Large intestine (tissue), 3 donors: ENCODE data around the gene AGXT. TPM values are rescaled to one million over a fixed set of nuclear protein-coding genes. Genes with fewer than 3 reads are reported as not detected.

Experiments
- DNase-seq, 2 donors: peaks; one replicate each; pipeline versions ENCODE4 v3.0.0 to v3.0.0-alpha.2; 2013
- H3K27ac ChIP-seq: one replicate; pipeline ENCODE4 v1.5.1; 2013; ENCODE audit warnings: low read length
- H3K27me3 ChIP-seq: 2 replicates; pipeline ENCODE4 v1.6.1; 2013; ENCODE audit warnings: low read length; ENCODE audit not compliant: control insufficient read depth, insufficient read depth
- H3K36me3 ChIP-seq: 2 replicates; pipeline ENCODE4 v1.6.1; 2013; ENCODE audit warnings: low read length; ENCODE audit not compliant: control insufficient read depth, insufficient read depth
- H3K4me1 ChIP-seq: one replicate; pipeline ENCODE4 v1.6.1; 2013; ENCODE audit warnings: low read length; ENCODE audit not compliant: control insufficient read depth, insufficient read depth
- H3K4me3 ChIP-seq: one replicate; pipeline ENCODE4 v1.5.1; 2013; ENCODE audit warnings: low read length
- H3K9me3 ChIP-seq: one replicate; pipeline ENCODE4 v1.6.1; 2013; ENCODE audit warnings: mild to moderate bottlenecking, low read depth, low read length, moderate library complexity; ENCODE audit not compliant: control insufficient read depth
- WGBS: methylation state at CpG from one replicate; pipeline ENCODE4 v1.1.5; 2013; ENCODE audit warnings: low lambda C conversion rate; ENCODE audit not compliant: insufficient coverage; 5-methylcytosine and 5-hydroxymethylcytosine counted together
- polyA plus RNA-seq: library from polyadenylated mRNA; unstranded; fragments of 120-200 nt; gene quantifications from one replicate; pipeline ENCODE4 v1.2.1, GENCODE V29; 2013

The AGXT gene
- polyA plus RNA-seq, 1 donor, result 0.66 TPM

DNA sequence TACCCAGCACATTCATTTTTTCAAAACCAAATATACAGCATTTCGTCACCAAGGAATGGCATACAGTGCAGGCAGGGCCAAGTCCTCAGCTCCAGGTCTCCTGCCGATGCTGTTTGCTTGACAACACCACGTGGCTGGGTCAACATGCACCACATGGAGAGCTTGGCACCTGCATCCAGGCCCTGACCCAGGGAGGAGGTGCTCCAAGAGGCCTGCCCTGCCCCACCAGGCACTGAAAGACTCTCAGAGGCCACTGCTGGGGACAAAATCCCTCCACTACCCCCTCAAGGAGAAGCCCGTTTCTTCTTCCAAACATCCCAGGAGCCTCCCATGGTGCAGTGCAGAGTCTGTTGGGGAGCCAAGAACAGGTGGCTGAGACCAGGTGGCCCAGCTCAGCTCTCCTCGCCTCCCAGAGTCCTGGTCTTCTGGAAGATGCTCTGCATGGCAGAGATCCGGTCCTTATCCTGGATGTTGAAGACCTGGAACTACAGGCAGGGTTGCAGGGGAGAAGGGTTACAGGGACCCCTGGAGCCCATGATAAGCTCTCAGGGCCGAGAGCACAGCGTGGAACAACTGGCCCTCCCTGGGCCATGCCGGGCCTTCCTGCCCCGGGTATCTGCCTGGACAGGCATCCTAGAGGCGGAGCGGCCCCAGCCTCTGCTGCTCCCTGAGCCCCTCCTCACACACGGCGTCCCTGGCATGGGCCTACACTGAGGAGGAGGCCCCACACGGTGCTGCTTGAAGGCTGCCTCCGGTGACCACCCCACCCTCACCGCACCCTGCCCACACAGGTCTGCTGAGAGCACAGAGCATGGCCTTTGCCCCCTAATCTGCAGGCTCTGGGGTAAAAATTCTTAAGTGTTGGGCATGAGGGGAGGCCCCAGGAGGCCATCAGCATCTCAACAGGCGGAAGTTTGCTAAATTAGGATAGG is 18.3 kb downstream of the AGXT start:
- Histone ChIP-seq H3K36me3 (no peaks in the 10 kb centered on the region), H3K27me3 (no peaks in the 10 kb centered on the region), H3K9me3 (no peaks in the 10 kb centered on the region), H3K4me3 (no peak overlapping the region), H3K4me1 (peaks cover 34% of the 10 kb centered on the region), H3K27ac (peak overlapping the region; percentile 63)
- no CpG with 5 or more reads among the region's 18 CpGs for WGBS
- peak in 1 of 2 donors; percentile 80 for DNase-seq

DNA sequence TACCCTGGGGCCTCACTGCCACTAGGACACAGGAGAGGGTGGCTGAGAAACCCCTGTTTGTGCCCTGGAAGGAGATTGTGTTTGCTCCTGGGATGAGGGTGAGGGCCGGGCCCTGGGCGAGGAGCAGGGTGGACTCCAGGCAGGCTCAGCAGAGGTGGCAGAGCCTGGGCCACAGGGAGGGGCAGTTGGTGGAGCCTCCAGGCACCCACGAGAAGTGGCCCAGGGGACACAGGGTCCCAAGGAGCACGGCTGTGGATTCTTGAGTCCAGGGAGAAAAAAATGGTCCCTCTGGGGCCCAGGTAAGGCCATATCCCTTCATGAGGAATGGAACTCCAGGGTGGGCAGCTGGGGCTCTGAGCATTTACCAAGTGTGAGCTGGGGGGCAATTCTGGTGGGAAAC is 19.0 kb downstream of the AGXT start:
- Histone ChIP-seq H3K36me3 (no peaks in the 10 kb centered on the region), H3K27ac (peak overlapping the region; percentile 63), H3K9me3 (no peaks in the 10 kb centered on the region), H3K27me3 (no peaks in the 10 kb centered on the region), H3K4me3 (no peak overlapping the region), H3K4me1 (peaks cover 38% of the 10 kb centered on the region)
- no peak for DNase-seq
- WGBS, result no CpG with 5 or more reads among the region's 4 CpGs

DNA sequence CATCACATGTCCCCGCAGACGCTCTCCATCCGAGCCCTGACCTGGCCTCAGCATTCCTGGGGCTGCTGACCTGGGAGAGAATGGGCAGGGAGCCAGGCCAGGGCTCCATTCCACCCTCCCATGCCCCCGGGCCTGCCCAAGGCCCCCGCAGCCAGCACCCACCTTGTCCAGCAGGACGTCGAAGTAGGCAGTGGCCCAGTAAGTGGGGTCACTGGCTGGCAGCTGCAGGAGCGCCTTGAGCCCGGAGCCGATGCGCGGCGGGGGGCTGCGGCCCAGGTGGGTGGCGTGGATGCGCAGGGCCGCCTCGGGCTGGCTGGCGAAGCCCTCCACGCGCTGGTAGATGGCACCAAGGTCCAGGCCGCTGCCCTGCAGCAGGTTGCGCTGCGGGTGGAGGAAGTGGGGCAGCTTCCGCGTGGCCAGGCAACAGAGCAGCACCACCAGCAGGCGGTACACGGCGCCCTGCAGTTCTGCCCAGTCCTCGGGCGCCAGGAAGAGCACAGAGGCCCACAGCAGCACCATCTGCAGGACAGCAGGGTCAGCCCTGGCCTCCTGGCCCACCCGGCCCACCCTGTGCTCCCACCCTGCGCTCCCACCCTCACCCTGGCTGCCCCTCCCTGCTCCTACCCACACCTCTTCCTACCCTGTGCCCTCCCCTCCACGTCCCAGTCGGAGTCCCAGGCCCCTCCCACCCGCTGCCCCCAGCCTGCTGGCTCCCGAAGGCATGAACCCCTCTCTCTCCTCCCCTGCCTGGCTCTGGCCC is 19.7 kb downstream of the AGXT start:
- no peak for DNase-seq
- Histone ChIP-seq H3K4me3 (no peak overlapping the region), H3K27me3 (no peaks in the 10 kb centered on the region), H3K36me3 (no peaks in the 10 kb centered on the region), H3K9me3 (no peaks in the 10 kb centered on the region), H3K4me1 (peaks cover 44% of the 10 kb centered on the region), H3K27ac (no peak overlapping the region)
- no CpG with 5 or more reads among the region's 37 CpGs for WGBS

DNA sequence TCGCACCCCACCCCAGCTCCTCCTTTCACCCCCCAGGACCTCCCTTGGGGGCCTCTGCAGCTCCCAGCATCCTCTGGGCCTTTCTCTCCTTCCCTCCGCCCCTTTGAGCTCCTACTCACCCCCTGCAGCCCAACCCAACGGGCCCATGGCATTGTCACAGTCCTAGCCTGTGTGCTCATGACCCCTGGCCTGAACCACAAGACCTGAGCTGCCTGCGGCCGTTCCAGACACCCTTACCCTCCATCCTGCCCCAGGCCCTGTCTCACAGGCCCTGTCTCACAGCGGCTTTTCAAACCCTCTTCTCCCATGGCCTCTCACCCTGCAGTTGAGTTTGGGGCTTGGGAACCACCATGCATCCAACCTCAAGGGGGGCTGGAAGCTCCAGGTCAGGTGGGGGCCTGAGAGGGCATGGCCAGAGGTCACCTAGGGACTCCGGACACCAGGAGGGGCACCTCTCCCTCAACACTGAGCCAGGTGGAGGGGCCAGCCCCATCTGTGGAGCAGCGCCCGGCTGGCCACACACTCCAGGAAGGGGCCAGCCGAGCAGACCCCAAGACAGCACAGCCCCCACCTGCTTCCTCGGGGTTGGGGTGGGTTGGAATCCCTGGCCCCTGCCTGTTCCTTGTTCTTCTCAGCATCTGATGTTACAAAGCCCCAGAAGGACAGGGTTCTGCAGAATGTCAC is 20.4 kb downstream of the AGXT start:
- no CpG with 5 or more reads among the region's 11 CpGs for WGBS
- DNase-seq, result no peak
- Histone ChIP-seq H3K27me3 (no peaks in the 10 kb centered on the region), H3K4me1 (peaks cover 51% of the 10 kb centered on the region), H3K4me3 (no peak overlapping the region), H3K36me3 (no peaks in the 10 kb centered on the region), H3K9me3 (no peaks in the 10 kb centered on the region), H3K27ac (no peak overlapping the region)

DNA sequence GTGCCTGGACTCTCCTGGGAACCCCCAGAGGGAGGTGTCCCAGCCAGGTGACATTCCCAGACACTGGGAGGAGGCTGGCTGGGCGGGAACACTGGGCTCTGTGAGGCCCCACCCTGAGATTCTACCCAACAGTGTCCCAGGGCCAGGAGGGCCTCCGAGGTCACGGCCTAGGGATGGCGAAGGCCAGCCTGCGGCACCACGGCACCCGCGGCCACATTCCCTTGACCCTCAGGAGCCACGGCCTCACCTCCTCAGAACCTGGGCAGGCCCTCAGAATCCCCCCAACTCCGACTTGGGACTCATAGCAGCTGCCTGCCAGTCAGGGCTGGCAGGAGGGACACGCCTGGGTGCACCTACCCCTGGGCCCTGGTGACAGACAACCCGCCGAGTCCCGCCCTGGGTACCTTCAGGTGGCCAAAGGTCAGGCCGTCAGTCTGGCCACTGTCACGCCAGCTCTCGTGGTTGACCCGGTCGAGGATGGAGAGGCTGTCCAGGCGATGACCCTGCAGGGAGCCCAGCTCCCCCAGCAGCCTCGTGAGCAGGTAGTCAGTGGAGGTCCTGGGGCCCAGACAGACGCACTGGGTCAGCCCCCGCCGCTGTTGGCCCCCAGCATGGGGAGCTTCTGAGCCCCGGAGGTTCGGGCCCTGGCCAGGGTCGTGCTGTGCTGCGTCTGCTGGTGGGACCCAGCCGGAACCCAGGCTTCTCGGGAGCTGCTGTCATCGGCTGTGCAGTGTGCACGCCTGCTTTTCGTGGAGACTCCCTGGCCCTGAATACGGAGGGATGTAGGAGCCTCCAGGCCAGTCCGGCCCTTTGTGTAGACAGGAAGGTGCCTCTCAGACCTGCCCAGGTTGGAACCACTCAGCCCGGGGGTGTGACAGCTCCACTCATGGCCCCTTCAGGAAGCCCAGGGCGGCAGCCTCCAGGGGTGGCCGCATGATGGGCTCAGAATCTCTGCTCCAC is 21.3 kb downstream of the AGXT start:
- no peak overlapping the region for H3K27ac ChIP-seq
- H3K9me3 ChIP-seq, result no peaks in the 10 kb centered on the region
- no peaks in the 10 kb centered on the region for H3K36me3 ChIP-seq
- no CpG with 5 or more reads among the region's 38 CpGs for WGBS
- H3K27me3 ChIP-seq, result no peaks in the 10 kb centered on the region
- no peak overlapping the region for H3K4me3 ChIP-seq
- peak in 1 of 2 donors; percentile 81 for DNase-seq
- peaks cover 55% of the 10 kb centered on the region for H3K4me1 ChIP-seq

DNA sequence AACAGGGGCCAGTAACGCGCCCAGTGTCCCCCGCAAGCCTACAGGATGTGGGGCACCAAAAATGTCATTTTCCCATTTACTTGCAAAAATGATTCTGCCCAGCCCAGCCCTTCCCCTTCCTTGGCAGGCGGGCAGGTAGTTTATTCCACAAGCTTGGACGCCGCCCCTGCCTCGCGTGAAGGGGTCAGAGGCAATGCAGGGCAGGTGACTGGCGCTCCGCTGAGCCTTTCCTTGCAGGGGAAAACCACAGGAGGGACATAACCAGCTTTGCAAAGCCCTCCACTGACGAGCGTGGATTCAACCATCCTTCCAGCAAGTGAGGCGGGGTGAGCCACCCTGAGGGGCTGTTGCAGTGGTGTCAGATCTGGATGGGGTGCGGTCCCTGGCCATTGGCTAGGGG is 22.1 kb downstream of the AGXT start:
- no peaks in the 10 kb centered on the region for H3K36me3 ChIP-seq

DNA sequence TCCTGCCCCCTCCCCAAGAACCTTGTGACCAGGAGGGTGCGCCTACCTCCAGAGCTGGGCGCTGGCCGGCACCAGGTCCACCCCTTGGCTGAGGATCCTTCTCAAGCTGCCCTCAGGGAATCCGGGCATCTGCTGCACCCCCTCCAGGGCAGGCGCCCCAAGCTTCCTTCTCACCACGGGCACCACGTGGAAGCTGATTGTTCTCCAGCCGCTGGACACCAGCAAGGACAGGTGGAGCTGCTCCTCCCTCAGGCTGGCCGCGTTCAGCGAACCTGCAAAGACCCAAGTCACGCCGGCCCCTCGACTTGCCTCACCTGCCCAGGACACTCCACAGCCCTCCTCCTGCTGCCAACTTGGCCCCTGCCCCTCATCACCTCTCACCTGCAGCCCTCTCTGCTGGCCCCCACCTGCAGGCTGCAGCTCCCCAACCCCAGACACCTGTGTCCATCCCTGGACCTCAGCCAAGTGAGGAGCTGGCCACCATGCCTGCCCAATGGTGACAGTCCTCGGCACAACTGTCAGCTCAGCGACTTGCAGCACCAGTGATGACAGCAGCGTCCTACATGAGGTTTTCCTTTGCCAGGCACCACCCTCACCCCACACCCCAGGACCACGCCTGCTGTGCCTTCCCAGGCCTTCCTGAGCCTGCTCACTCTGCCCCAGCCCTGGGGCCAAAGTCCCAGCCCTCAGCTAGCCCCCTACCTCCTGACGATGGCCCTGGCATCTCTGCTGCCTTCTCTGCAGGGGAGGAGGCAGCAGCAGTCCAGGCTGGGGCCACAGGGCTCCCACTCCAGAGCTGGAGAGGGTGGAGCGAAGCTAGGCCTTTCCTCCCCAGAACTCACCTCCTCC is 23.1 kb downstream of the AGXT start:
- no peaks in the 10 kb centered on the region for H3K27me3 ChIP-seq
- DNase-seq, result no peak
- WGBS, result no CpG with 5 or more reads among the region's 20 CpGs
- H3K27ac ChIP-seq, result no peak overlapping the region
- H3K9me3 ChIP-seq, result no peaks in the 10 kb centered on the region
- H3K4me1 ChIP-seq, result peaks cover 67% of the 10 kb centered on the region
- H3K4me3 ChIP-seq, result no peak overlapping the region
- H3K36me3 ChIP-seq, result no peaks in the 10 kb centered on the region

More for the DNA sequence above, 22.1 kb downstream of the AGXT start:
- DNase-seq, result no peak
- H3K9me3 ChIP-seq, result no peaks in the 10 kb centered on the region
- no peaks in the 10 kb centered on the region for H3K27me3 ChIP-seq
- H3K4me3 ChIP-seq, result no peak overlapping the region
- H3K4me1 ChIP-seq, result peaks cover 63% of the 10 kb centered on the region
- WGBS, result no CpG with 5 or more reads among the region's 14 CpGs
- H3K27ac ChIP-seq, result no peak overlapping the region

DNA sequence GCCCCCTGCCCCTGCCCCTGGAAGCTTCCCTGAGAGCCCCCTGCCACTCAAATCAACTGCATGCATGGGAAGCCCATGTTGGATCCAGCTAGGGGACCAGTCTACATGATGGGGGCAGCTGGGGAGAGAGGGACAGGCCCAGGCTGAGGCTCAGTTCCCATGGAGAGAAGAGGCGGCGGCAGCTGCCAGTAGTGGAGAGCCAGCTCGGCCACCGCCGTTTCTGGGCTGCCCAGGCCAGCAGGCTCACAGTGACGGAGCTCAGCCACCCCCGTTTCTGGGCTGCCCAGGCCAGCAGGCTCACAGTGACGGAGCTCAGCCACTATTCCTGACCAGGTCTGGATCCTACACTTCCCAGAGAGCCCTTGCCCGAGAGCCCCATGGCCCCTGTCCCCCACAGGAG is 23.7 kb downstream of the AGXT start:
- Histone ChIP-seq H3K9me3 (no peaks in the 10 kb centered on the region), H3K4me1 (peaks cover 67% of the 10 kb centered on the region), H3K27ac (no peak overlapping the region), H3K27me3 (no peaks in the 10 kb centered on the region), H3K4me3 (no peak overlapping the region), H3K36me3 (no peaks in the 10 kb centered on the region)
- no peak for DNase-seq
- no CpG with 5 or more reads among the region's 9 CpGs for WGBS

DNA sequence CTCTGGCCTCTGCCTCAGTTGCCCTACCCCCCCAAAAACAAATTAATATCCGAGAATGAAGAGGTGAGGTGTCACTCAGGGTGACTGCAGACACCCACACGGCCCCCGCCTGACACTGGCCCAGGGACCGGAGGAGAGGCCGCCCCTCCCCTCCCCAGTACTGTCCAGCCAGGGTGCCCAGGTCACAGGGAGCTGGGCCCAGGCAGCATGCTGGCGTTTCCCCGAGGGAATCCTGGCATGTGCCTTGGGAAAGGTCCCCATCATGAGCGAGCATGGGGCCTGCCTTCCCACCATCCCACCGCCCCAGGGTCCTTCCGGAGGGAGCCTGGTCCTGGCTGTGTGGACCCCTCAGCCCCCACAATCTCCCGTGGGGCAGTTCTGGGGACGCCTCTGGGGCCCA is 24.3 kb downstream of the AGXT start:
- Histone ChIP-seq H3K36me3 (no peaks in the 10 kb centered on the region), H3K27ac (no peak overlapping the region), H3K9me3 (no peaks in the 10 kb centered on the region), H3K27me3 (no peaks in the 10 kb centered on the region), H3K4me1 (peaks cover 67% of the 10 kb centered on the region), H3K4me3 (no peak overlapping the region)
- no CpG with 5 or more reads among the region's 12 CpGs for WGBS
- DNase-seq, result no peak
